ENCODE results near the gene HIPK3. TPM values are rescaled to one million over a fixed set of nuclear protein-coding genes. Genes with fewer than 3 reads are reported as not detected.
"Not testable (repeated sequence)": the region's sequence is repeated elsewhere in the genome, so short reads cannot be mapped to it uniquely, and the experiment has no call there.

Gene HIPK3
- total and polyA plus RNA-seq, 2 donors from 2014 or later, result 17.3 to 162 TPM

GRCh38 chr11:33234397-33235190, 22.6 kb upstream of the HIPK3 start:
- DNase-seq (peak in 2 of 5 donors; percentile 8 to 22), FAIRE-seq (no peak)
- Histone ChIP-seq H3K4me1 (ENCODE audit: control insufficient read depth in 2 of 3, insufficient read depth in 2 of 3, low read depth in 1 of 3, low read length in 3 of 3) (peaks cover 0 to 7% (median 0%) of the 10 kb centered on the region in 3 donors), H3K4me3 (ENCODE audit: low read length in 3 of 3) (no peak overlapping the region), H3K36me3 (ENCODE audit: control insufficient read depth in 2 of 3, insufficient read depth in 3 of 3, low read length in 3 of 3) (no peaks in the 10 kb centered on the region), H3K27ac (ENCODE audit: low read depth in 2 of 2, low read length in 2 of 2) (peak overlapping the region in 1 of 2 donors; percentile 44), H3K9ac (ENCODE audit: low read length in 3 of 3) (no peak overlapping the region), H3K9me3 (ENCODE audit: control insufficient read depth in 2 of 3, insufficient read depth in 1 of 3, low read length in 3 of 3) (no peaks in the 10 kb centered on the region), H3K27me3 (ENCODE audit: control insufficient read depth, insufficient read depth, low read length) (no peaks in the 10 kb centered on the region)
- intact Hi-C loops (cut with DNase I), result no loop called here
- TF ChIP-seq CTCF (IDR thresholded peaks at IDR 0.05; ENCODE audit: borderline replicate concordance, extremely low read depth, insufficient read depth), result no peak

- H3K9me3 ChIP-seq (ENCODE audit: control insufficient read depth in 2 of 3, insufficient read depth in 1 of 3, low read length in 3 of 3), result no peaks in the 10 kb centered on the region
- intact Hi-C loops (cut with DNase I), result no loop called here
- DNase-seq (no peak), FAIRE-seq (no peak)
- TF ChIP-seq CTCF (IDR thresholded peaks at IDR 0.05; ENCODE audit: borderline replicate concordance, extremely low read depth, insufficient read depth), result no peak
- no peak overlapping the region for H3K4me3 ChIP-seq (ENCODE audit: low read length in 3 of 3)
- peaks cover 0 to 7% (median 0%) of the 10 kb centered on the region in 3 donors for H3K4me1 ChIP-seq (ENCODE audit: control insufficient read depth in 2 of 3, insufficient read depth in 2 of 3, low read depth in 1 of 3, low read length in 3 of 3)
- no peak overlapping the region for H3K27ac ChIP-seq (ENCODE audit: low read depth in 2 of 2, low read length in 2 of 2)
- no peaks in the 10 kb centered on the region for H3K36me3 ChIP-seq (ENCODE audit: control insufficient read depth in 2 of 3, insufficient read depth in 3 of 3, low read length in 3 of 3)
- no peak overlapping the region for H3K9ac ChIP-seq (ENCODE audit: low read length in 3 of 3)
- H3K27me3 ChIP-seq (ENCODE audit: control insufficient read depth, insufficient read depth, low read length), result no peaks in the 10 kb centered on the region
These were observed 20.1 kb upstream of the HIPK3 start for GRCh38 chr11:33237039-33237597.

GRCh38 chr11:33242575-33242974, 14.6 kb upstream of the HIPK3 start:
- Histone ChIP-seq H3K4me3 (ENCODE audit: low read length in 3 of 3) (no peak overlapping the region), H3K9me3 (ENCODE audit: control insufficient read depth in 2 of 3, insufficient read depth in 1 of 3, low read length in 3 of 3) (no peaks in the 10 kb centered on the region), H3K27ac (ENCODE audit: low read depth in 2 of 2, low read length in 2 of 2) (no peak overlapping the region), H3K36me3 (ENCODE audit: control insufficient read depth in 2 of 3, insufficient read depth in 3 of 3, low read length in 3 of 3) (no peaks in the 10 kb centered on the region), H3K9ac (ENCODE audit: low read length in 3 of 3) (no peak overlapping the region), H3K4me1 (ENCODE audit: control insufficient read depth in 2 of 3, insufficient read depth in 2 of 3, low read depth in 1 of 3, low read length in 3 of 3) (no peaks in the 10 kb centered on the region), H3K27me3 (ENCODE audit: control insufficient read depth, insufficient read depth, low read length) (no peaks in the 10 kb centered on the region)
- intact Hi-C loops (cut with DNase I), result no loop called here
- TF ChIP-seq CTCF (IDR thresholded peaks at IDR 0.05; ENCODE audit: borderline replicate concordance, extremely low read depth, insufficient read depth), result no peak
- DNase-seq, result no peak
- no peak for FAIRE-seq

GRCh38 chr11:33243654-33244053, 13.5 kb upstream of the HIPK3 start:
- H3K27me3 ChIP-seq (ENCODE audit: control insufficient read depth, insufficient read depth, low read length); H3K36me3 ChIP-seq (ENCODE audit: control insufficient read depth in 2 of 3, insufficient read depth in 3 of 3, low read length in 3 of 3); H3K9ac ChIP-seq (ENCODE audit: low read length in 3 of 3); H3K9me3 ChIP-seq (ENCODE audit: control insufficient read depth in 2 of 3, insufficient read depth in 1 of 3, low read length in 3 of 3); H3K4me3 ChIP-seq (ENCODE audit: low read length in 3 of 3); intact Hi-C loops (cut with DNase I); FAIRE-seq; H3K4me1 ChIP-seq (ENCODE audit: control insufficient read depth in 2 of 3, insufficient read depth in 2 of 3, low read depth in 1 of 3, low read length in 3 of 3); H3K27ac ChIP-seq (ENCODE audit: low read depth in 2 of 2, low read length in 2 of 2): not testable (repeated sequence)
- peak in 1 of 5 donors; percentile 62 for DNase-seq
